ENCODE results near the gene HIGD1B.

Gene HIGD1B

GRCh38 chr17:44878627-44879221, 31.0 kb downstream of the HIGD1B start:
- peak in 1 of 3 donors; percentile 7 for DNase-seq (ENCODE audit: low read depth in 3 of 3)

DNA sequence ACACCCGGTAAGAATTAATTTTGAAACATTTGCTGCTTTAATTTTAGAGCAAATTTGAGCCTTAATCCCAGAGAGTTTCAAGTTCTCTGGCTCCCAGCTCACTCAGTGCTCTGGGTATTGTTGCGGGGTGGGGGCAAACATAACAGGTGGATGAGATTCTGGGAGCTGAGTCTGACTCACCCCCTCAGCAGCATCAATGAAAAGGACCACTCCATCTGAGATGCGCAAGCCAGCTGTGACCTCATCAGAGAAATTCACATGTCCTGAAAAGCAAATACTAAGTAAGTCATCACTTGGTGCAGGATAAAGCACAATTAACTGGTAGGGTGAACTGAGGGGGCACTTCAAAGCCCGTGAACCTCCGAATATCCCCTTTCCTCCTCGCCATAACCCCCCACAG, 31.7 kb downstream of the HIGD1B start:
- no peak for DNase-seq (ENCODE audit: low read depth in 3 of 3)

GRCh38 chr17:44880062-44880461, 32.4 kb downstream of the HIGD1B start:
- no peak for DNase-seq (ENCODE audit: low read depth in 3 of 3)

GRCh38 chr17:44881145-44881544, 33.5 kb downstream of the HIGD1B start:
- no peak for DNase-seq (ENCODE audit: low read depth in 3 of 3)

DNA sequence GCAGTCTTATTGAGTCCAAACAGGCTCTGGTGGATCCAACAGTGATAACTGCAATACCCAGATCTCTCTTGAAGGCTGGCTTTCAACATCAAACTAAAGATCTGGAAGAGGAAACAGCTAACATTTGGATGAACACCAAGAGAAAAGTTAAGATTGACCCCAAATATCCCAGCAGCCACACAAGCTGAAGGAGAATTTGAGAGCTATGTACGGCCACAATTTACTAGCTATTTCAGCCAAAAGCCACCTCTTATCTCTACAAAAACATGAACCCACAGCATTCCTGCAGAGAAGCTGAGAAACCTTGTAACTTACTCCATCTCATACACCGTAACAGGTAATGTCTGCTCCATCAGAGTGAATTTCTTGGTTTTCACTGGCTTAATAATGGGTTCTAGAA, 37.3 kb downstream of the HIGD1B start:
- DNase-seq (ENCODE audit: low read depth in 3 of 3) = no peak

GRCh38 chr17:44887016-44887415, 39.3 kb downstream of the HIGD1B start:
- DNase-seq (ENCODE audit: low read depth in 3 of 3) = no peak

- DNase-seq (ENCODE audit: low read depth in 3 of 3) = no peak
Observed at GRCh38 chr17:44887971-44888954, 40.6 kb downstream of the HIGD1B start.

DNA sequence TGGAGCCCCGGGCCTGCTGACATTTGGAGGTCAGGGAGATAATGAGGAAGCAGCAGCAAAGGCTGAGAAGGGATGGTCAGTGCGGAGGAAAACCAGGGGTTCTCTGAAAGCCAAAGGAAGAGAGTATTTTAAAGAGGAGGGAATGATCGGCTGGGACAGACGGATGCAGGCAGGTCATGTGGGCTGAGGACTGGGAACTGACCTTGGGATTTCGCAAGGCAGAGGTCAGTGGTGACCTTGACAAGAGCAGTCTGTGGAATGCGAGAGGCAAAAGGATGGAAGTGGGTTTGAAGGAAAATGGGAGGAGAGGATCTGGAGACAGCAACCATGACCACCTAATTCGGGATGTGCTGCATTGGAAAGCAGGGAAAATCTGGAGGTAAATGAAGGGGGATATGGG, 41.3 kb downstream of the HIGD1B start:
- DNase-seq (ENCODE audit: low read depth in 3 of 3) = no peak

- no peak for DNase-seq (ENCODE audit: low read depth in 3 of 3)
Observed at GRCh38 chr17:44892250-44892649, 44.6 kb downstream of the HIGD1B start.

GRCh38 chr17:44894642-44895041, 47.0 kb downstream of the HIGD1B start:
- no peak for DNase-seq (ENCODE audit: low read depth in 3 of 3)

DNA sequence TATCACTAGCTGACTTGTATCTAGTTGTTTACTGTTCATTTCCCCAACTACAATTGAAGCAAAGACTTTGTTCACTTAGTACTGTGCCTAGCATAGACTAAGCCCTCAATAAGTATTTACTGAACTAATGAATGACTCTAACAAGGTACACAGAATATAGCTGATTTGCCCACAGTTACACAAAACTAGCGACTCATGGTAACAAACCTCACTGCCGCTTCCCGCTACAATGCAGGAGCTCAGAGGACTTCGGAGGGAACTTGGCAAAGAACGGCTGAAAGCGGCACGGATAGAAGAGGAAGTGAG, 51.0 kb downstream of the HIGD1B start:
- DNase-seq (ENCODE audit: low read depth in 3 of 3) = no peak

GRCh38 chr17:44899074-44899782, 51.5 kb downstream of the HIGD1B start, which contains the start of gene EFTUD2:
TSS of gene EFTUD2 (minus strand) at chr17:44899445. CDS start at chr17:44894521, 4,924 bp downstream.
- peak; percentile 81 to 91 (median 84) for DNase-seq (ENCODE audit: low read depth in 3 of 3)

All from stimulated activated CD4-positive, alpha-beta T cell treated with anti-CD3 and anti-CD28 coated beads, TNF-alpha, amount 100 ng/mL, for 48 hours (primary cell).